Glomerular endothelial cell (primary cell): ENCODE measurements around the gene DSG4. TPM values are rescaled to one million over a fixed set of nuclear protein-coding genes. Genes with fewer than 3 reads are reported as not detected.

Source experiments
- DNase-seq: peaks from one replicate; pipeline ENCODE4 v3.0.0-alpha.2; 2011; ENCODE audit warnings: low read depth, low spot score; ENCODE audit errors: extremely low read depth
- total RNA-seq: library from RNA; depleted of rRNA; stranded (reverse); fragments of >200 nt; gene quantifications from 2 replicates; pipeline ENCODE4 v1.2.3, GENCODE V29; 2015

Gene DSG4
- total RNA-seq, 1 donor from 2014 or later = not detected

DNA sequence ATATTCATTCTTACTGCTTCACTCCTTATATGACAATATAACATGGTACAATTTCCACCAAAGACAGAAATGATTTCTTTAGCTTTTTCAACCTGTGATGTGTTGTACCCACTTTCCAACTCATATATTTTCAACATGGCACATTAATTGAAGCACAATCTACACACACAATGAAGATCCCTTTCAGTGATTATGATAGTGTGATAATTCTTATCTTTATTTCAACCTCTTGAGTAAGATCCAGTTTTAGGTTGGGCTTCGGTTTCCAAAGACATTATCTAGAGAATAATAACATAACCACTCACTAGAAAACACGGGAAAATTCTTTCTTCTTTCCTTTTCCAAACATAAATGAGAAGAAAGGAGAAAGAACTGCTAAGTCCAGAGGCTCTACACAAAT, 67.6 kb downstream of the DSG4 start:
- no peak for DNase-seq

DNA sequence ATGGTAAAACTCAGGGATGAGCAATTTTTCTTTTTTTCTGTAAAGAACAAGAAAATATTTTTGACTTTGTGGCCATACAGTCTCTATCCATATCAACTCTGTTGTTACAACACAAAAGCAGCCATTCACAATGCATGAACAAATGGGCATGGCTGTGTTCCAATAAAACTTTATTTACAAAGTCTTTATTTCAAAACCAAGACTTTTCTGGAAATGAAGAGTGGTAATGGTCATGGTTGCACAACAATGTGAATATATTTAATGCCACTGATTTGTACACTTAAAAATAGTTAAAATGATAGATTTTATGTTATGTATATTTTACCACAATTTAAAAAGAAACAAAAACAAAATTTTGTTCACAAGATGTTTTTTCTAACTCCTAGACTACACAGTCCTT, 69.3 kb downstream of the DSG4 start:
- DNase-seq = no peak

DNA sequence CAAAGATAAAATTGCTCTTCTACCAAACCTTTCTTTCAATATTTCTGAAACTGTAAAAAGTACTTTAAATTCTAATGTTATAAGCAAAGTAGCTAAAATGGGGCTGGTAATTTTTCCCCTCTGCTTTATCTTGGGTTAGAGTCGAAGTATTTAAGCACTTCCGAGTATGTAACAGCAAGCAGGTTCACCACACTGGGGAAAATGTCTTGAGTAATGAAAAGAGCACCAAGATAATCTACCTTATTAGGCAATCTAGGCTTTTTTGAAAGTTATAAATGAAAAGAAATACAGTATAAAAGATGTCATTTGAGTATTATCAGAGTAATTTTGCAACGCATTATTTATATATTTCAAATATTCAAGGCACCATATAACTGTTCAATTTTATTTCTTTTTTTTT, 70.3 kb downstream of the DSG4 start:
- DNase-seq = no peak

DNA sequence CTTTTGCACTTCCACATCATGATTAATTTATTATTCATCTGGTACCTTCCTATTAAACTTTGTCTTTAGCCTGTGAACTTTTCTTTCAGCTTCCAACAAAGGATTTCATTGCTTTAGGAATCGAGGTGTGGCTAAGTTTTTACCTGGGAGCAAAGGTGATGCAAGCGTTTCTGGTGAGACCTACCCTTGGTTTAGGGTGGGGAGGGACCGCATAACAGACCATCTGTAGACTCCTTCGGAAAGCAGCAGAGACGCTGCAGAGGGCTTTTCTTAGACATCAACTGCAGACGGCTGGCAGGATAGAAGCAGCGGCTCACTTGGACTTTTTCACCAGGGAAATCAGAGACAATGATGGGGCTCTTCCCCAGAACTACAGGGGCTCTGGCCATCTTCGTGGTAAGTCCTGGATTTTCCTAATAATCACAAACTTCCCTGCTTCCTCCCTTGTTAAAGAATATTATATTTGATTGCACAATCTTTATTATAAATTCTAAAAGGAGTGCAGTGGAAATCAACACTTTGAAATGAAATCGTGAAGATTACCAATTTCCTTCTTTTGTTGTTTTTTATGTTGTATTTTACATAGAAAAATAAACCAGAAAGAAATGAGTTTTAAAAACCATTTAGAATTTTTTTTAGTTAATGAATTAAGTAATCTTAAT, 71.1 kb downstream of the DSG4 start, which contains the start of gene DSG3:
Gene DSG3, plus strand, starts transcription at position 212 of the 662 bp plus-strand sequence. Its CDS starts 137 bp downstream, at position 349.
- no peak for DNase-seq

DNA sequence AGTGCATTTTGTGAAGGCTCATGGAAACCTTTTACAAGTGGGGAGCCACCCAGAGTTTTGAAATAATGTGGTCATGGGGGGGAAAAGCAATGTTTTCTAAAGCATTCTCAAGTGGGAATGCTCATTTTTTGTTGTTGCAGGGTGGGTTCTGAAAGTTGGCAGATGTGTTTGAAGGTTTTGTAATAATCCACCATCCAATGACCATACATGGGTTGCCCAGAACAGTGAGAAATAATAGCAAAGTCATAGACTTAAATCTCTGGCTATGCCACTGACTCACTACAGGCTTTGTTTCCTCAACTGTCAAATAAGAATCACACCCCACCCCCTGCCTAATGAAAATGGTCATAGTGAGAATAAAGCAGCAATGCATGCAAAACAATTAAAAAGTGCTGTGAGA, 73.8 kb downstream of the DSG4 start:
- DNase-seq = no peak

DNA sequence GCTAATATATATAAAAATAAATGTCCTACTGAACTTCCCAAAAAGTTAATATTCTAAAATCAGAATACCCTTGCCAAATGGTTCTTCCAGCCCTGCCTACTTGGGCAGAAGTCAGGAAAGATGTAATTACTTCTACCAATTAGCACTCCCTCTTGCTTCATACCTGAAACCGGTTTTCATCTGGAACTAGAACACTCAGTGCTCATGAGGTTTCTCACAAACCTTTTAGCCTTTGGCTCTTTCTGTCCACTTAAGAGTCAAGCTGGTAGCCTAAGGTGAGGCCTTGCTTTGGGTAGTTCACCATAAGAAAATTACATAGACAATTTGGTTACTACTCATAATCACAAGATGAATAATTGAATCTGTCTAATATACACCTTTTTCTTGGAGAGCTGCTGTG, 75.0 kb downstream of the DSG4 start:
- DNase-seq = no peak

DNA sequence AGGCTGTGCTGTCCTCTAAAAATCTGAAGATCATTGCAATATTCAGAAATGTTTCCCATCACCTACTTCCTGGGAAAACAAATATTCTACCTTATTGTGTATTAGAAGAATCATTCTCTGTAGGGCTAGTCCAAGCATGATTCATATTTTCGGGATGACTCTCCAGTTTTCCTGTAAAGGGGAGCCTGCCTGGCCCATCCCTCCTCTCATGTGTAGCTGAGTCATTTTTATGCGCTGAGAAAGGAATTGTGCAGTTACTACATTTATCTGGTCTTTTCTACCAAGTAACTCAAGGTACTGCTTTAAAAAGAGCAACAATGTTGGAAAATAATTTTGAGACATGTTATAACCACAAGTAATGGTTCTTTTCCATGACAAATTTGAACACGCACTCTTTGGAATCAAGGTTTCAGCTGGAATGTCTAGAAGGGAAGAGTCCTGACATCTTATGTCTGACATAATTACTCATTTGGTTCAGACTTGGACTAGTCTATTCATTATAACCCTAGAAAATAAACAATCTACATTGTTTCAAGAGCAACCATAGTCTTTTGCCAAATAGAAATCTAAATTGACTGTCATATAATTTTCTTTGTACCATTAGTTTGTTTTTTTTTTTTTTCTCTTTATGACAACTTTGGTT, 77.6 kb downstream of the DSG4 start:
- DNase-seq = no peak

Other genes with a start within 250 kb of the DSG4 start
- gene DSC1, start 213.9 kb upstream of the DSG4 start, total RNA-seq = not detected in 2 replicates
- gene DSG1, start 58.6 kb upstream of the DSG4 start, total RNA-seq = 0.15 TPM in 1 of 2 replicates, not detected in the other
- gene DSG3, start 71.0 kb downstream of the DSG4 start, total RNA-seq = not detected in 2 replicates
- gene DSG2, start 121.4 kb downstream of the DSG4 start, total RNA-seq = 15.5 TPM in 2 replicates
- not detected in 2 replicates for gene TTR, start 215.1 kb downstream of the DSG4 start, total RNA-seq